ENCODE data around the gene TTC38. TPM values are rescaled to one million over a fixed set of nuclear protein-coding genes. Genes with fewer than 3 reads are reported as not detected.

The TTC38 gene
- polyA plus RNA-seq, 2 of the 4 experiments (the other 2 are of a cell fraction): 12.4 to 22.1 TPM

GRCh38 chr22:46234969-46235368, 32.8 kb upstream of the TTC38 start:
- DNase-seq (ENCODE audit: low read depth in 1 of 2, low spot score in 1 of 2): no peak
- CTCF ChIA-PET: interaction anchor here (0.6 to 0.8 kb wide), 3 partner anchors 11 to 113 kb away, joined by 3 read pairs; no protein-coding TSS in a partner anchor
- no peak for FAIRE-seq

DNA sequence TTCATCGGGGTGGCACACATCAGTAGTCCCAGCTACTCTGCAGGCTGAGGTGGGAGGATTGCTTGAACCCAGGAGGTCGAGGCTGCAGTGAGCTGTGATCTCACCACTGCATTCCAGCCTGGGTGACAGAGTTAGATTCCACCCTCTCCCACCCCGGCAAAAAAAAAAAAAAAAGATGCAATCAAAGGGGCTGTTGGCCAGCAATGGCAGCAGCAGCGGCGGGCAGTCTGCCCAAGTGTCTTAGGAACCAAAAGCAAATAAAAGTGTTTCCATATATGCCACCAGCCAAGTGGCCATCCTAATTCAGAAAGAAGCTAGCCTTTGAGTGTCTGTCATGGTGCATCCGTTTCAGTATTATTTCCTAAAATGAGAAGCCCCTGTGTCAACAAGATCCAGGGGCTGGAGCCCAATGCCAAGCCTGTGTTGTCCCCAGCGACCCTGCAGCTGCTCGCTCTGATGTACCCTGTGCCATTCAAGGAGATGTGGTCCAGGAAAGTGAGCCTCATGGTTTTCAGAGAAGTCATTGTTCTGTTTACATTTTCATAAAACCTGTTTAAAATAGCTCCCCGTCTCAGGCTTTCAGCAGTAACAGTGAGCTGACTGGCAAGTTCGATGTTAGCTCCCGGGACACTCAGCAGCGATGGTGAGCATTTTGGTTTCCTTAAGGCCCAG, 30.2 kb upstream of the TTC38 start:
- Histone ChIP-seq H3K4me1 (no peaks in the 10 kb centered on the region), H3K4me3 (no peak overlapping the region), H3K9me3 (no peaks in the 10 kb centered on the region), H3K4me2 (no peak overlapping the region), H3K27ac (no peak overlapping the region)
- 76% methylated on average over 12 of the region's 12 CpGs for WGBS (ENCODE audit: missing lambda C conversion rate)
- ATAC-seq (no peak), FAIRE-seq (no peak), DNase-seq (ENCODE audit: low read depth in 1 of 2, low spot score in 1 of 2) (no peak)
- ChIA-PET POLR2A (no interaction called here), CTCF (interaction anchor here (0.9 kb wide), 1 partner anchor 10 kb away, joined by 3 read pairs; no protein-coding TSS in a partner anchor)
- TF ChIP-seq HEYL (CRISPR knock-in tag; IDR thresholded peaks at IDR 0.05): no peak
- no peak for TF ChIP-seq MAZ (IDR thresholded peaks at IDR 0.05; ENCODE audit: borderline replicate concordance, low read depth, low read length)
- no peak for TF ChIP-seq CHD2 (IDR thresholded peaks at IDR 0.05; ENCODE audit: low read length, partially characterized antibody)
- TF ChIP-seq ZNF302 (CRISPR knock-in tag; IDR thresholded peaks at IDR 0.05): no peak
- no peak for TF ChIP-seq ZSCAN20 (CRISPR knock-in tag; IDR thresholded peaks at IDR 0.05)
- TF ChIP-seq PBX3 (IDR thresholded peaks at IDR 0.05): no peak
- TF ChIP-seq EP300 (IDR thresholded peaks at IDR 0.05): no peak
- TF ChIP-seq, protein P1, sequence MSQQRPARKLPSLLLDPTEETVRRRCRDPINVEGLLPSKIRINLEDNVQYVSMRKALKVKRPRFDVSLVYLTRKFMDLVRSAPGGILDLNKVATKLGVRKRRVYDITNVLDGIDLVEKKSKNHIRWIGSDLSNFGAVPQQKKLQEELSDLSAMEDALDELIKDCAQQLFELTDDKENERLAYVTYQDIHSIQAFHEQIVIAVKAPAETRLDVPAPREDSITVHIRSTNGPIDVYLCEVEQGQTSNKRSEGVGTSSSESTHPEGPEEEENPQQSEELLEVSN (IDR thresholded peaks at IDR 0.05; ENCODE audit: borderline replicate concordance, low read depth): no peak

More at GRCh38 chr22:46234969-46235368, 32.8 kb upstream of the TTC38 start:
- no peaks in the 10 kb centered on the region for H3K4me1 ChIP-seq
- no peak for TF ChIP-seq RNF2 (IDR thresholded peaks at IDR 0.05; ENCODE audit: borderline replicate concordance, low read depth)
- no peak for TF ChIP-seq TFCP2L1 (CRISPR knock-in tag; IDR thresholded peaks at IDR 0.05)
- no peak for TF ChIP-seq KDM5A (IDR thresholded peaks at IDR 0.05)
- no peak for TF ChIP-seq RARB (CRISPR knock-in tag; IDR thresholded peaks at IDR 0.05)
- no peak for TF ChIP-seq PHF8 (IDR thresholded peaks at IDR 0.05; ENCODE audit: borderline replicate concordance, low read depth)
- no peak for TF ChIP-seq FOSL2 (IDR thresholded peaks at IDR 0.05)
- no peak for TF ChIP-seq FOSL2 (CRISPR knock-in tag; IDR thresholded peaks at IDR 0.05)
- H3K4me2 ChIP-seq: no peak overlapping the region
- no peak for ATAC-seq
- WGBS (ENCODE audit: missing lambda C conversion rate): 90% methylated on average over 12 of the region's 12 CpGs
- H3K9me3 ChIP-seq: no peaks in the 10 kb centered on the region
- POLR2A ChIA-PET: no interaction called here
- no peak overlapping the region for H3K4me3 ChIP-seq
- no peak overlapping the region for H3K27ac ChIP-seq

DNA sequence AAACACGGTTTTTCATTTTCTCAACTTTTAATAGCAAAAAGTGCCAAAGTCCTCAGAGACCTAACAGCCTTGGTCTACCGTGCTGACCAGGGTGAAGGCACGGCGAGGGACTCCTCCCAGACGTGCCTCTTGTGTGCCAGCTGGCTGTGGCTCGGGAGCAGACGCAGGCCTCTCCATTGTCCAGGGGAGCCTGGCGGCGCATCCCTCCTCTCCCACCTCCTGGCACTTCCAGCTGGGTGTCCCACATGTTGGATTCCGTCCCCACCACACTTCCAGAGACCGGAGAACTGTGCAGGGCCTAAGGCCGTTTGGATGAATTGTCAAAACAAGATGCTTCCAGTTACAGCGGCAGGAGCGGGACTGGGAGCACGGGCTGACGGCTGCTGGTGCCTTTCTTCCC, 29.3 kb upstream of the TTC38 start:
- ATAC-seq (no peak), FAIRE-seq (no peak), DNase-seq (ENCODE audit: low read depth in 1 of 2, low spot score in 1 of 2) (no peak)
- Histone ChIP-seq H3K9me3 (no peaks in the 10 kb centered on the region), H3K4me1 (no peaks in the 10 kb centered on the region), H3K27ac (no peak overlapping the region), H3K4me3 (no peak overlapping the region), H3K4me2 (no peak overlapping the region)
- TF ChIP-seq BHLHE40 (IDR thresholded peaks at IDR 0.05; ENCODE audit: low read depth, low read length): no peak
- no peak for TF ChIP-seq EHF (CRISPR knock-in tag; IDR thresholded peaks at IDR 0.05)
- no peak for TF ChIP-seq EP300 (IDR thresholded peaks at IDR 0.05)
- WGBS (ENCODE audit: missing lambda C conversion rate): 86% methylated on average over 13 of the region's 16 CpGs
- ChIA-PET POLR2A (no interaction called here), CTCF (no interaction called here)

GRCh38 chr22:46239261-46240048, 28.4 kb upstream of the TTC38 start:
- ChIA-PET POLR2A (no interaction called here), CTCF (interaction anchor here (1.3 kb wide), 1 partner anchor 8 kb away, joined by 3 read pairs; no protein-coding TSS in a partner anchor)
- no peak for DNase-seq (ENCODE audit: low read depth in 1 of 2, low spot score in 1 of 2)
- 84% methylated on average over 19 of the region's 20 CpGs for WGBS (ENCODE audit: missing lambda C conversion rate)
- no peak for FAIRE-seq
- no peak overlapping the region for H3K27ac ChIP-seq
- TF ChIP-seq, protein P2, sequence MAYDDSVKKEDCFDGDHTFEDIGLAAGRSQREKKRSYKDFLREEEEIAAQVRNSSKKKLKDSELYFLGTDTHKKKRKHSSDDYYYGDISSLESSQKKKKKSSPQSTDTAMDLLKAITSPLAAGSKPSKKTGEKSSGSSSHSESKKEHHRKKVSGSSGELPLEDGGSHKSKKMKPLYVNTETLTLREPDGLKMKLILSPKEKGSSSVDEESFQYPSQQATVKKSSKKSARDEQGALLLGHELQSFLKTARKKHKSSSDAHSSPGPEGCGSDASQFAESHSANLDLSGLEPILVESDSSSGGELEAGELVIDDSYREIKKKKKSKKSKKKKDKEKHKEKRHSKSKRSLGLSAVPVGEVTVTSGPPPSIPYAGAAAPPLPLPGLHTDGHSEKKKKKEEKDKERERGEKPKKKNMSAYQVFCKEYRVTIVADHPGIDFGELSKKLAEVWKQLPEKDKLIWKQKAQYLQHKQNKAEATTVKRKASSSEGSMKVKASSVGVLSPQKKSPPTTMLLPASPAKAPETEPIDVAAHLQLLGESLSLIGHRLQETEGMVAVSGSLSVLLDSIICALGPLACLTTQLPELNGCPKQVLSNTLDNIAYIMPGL (CRISPR knock-in tag; IDR thresholded peaks at IDR 0.05; ENCODE audit: borderline replicate concordance): no peak
- TF ChIP-seq ZC3H11A (IDR thresholded peaks at IDR 0.05): no peak
- TF ChIP-seq CEBPB (IDR thresholded peaks at IDR 0.05): no peak
- TF ChIP-seq ZFP36 (IDR thresholded peaks at IDR 0.05; ENCODE audit: borderline replicate concordance, partially characterized antibody): no peak
- TF ChIP-seq, protein P3, sequence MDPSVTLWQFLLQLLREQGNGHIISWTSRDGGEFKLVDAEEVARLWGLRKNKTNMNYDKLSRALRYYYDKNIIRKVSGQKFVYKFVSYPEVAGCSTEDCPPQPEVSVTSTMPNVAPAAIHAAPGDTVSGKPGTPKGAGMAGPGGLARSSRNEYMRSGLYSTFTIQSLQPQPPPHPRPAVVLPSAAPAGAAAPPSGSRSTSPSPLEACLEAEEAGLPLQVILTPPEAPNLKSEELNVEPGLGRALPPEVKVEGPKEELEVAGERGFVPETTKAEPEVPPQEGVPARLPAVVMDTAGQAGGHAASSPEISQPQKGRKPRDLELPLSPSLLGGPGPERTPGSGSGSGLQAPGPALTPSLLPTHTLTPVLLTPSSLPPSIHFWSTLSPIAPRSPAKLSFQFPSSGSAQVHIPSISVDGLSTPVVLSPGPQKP (IDR thresholded peaks at IDR 0.05; ENCODE audit: low read depth, low read length): no peak
- TF ChIP-seq RAD21 (conservative IDR thresholded peaks at IDR 0.05 in 1 of 2, IDR thresholded peaks at IDR 0.05 in 1 of 2): no peak
- no peak for TF ChIP-seq HOXA7 (CRISPR knock-in tag; IDR thresholded peaks at IDR 0.05)
- no peak overlapping the region for H3K4me2 ChIP-seq
- H3K4me1 ChIP-seq: no peaks in the 10 kb centered on the region
- ATAC-seq: no peak
- no peaks in the 10 kb centered on the region for H3K9me3 ChIP-seq
- no peak overlapping the region for H3K4me3 ChIP-seq
